Measurements from ENCODE around the gene TENT4A.
A peak's percentile ranks its signal among the peaks of the same experiment; 100 is the strongest.

Gene TENT4A

DNA sequence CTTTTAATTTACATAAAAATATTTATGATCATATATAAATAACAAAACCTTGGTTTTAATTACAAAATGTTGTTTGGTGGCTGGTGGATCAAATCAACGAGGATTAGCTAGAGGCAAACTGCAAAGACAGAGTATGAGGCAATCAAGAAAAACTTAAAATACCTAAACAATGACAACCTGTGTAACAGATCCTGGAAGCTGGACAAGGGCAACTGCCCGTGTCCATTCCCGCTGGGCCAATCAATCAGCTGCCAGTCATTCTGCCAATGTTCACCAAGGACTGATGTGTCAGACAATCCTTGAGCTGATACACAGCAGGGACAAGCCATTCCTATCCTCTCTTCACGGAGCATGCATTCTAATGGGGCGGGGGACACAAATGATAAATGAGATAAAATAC lies 3.2 kb upstream of the TENT4A start:
- POLR2A ChIA-PET (ENCODE audit: low non-redundant PET) = no interaction called here
- TF ChIP-seq, protein P1, sequence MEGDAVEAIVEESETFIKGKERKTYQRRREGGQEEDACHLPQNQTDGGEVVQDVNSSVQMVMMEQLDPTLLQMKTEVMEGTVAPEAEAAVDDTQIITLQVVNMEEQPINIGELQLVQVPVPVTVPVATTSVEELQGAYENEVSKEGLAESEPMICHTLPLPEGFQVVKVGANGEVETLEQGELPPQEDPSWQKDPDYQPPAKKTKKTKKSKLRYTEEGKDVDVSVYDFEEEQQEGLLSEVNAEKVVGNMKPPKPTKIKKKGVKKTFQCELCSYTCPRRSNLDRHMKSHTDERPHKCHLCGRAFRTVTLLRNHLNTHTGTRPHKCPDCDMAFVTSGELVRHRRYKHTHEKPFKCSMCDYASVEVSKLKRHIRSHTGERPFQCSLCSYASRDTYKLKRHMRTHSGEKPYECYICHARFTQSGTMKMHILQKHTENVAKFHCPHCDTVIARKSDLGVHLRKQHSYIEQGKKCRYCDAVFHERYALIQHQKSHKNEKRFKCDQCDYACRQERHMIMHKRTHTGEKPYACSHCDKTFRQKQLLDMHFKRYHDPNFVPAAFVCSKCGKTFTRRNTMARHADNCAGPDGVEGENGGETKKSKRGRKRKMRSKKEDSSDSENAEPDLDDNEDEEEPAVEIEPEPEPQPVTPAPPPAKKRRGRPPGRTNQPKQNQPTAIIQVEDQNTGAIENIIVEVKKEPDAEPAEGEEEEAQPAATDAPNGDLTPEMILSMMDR (conservative IDR thresholded peaks at IDR 0.05; ENCODE audit: low read depth) = no peak
- no peak overlapping the region for H3K27ac ChIP-seq
- DNase-seq (ENCODE audit: low spot score) = no peak
- CTCF ChIA-PET = interaction anchor here (0.6 kb wide), 1 partner anchor 594 kb away, joined by 4 read pairs; no protein-coding TSS in a partner anchor

DNA sequence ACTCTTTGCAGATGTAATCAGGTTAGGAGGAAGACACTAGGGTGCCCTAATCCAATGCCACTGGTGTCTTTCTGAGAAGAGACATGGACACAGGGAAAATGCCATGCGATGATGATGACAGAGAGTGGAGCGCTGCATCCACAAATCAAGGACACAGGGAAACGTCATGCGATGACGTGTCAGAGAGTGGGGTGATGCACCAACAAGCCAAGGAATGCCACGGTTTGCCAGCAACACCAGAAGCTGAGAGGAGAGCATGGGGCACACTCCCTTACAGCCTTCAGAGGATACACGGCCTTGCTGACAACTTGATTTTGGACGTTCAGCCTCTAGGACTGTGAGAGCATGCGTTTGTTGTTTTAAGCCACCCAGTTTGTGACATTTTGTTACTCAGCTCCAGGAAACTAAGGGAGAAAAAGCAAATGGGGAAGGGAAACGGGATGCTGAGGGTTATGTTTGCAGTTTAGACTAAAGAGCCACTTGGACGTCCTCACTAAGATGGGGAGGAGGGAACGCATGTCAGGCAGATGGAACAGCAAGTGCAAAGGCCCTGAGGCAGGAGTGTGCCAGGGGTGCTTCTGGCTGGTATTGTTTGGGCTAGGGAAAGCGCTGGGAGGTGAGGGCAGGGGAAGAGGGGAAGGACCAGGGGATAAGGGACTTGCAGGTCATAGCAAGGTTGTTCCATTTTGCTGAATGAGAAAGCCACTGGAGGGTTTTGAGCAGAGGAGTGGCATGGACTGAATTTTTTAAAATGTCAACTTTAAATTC lies 2.5 kb upstream of the TENT4A start:
- POLR2A ChIA-PET (ENCODE audit: low non-redundant PET) = no interaction called here
- DNase-seq (ENCODE audit: low spot score) = no peak
- CTCF ChIA-PET = no interaction called here
- peak overlapping the region; percentile 99 for H3K27ac ChIP-seq
- TF ChIP-seq, protein P1 (conservative IDR thresholded peaks at IDR 0.05; ENCODE audit: low read depth) = no peak

DNA sequence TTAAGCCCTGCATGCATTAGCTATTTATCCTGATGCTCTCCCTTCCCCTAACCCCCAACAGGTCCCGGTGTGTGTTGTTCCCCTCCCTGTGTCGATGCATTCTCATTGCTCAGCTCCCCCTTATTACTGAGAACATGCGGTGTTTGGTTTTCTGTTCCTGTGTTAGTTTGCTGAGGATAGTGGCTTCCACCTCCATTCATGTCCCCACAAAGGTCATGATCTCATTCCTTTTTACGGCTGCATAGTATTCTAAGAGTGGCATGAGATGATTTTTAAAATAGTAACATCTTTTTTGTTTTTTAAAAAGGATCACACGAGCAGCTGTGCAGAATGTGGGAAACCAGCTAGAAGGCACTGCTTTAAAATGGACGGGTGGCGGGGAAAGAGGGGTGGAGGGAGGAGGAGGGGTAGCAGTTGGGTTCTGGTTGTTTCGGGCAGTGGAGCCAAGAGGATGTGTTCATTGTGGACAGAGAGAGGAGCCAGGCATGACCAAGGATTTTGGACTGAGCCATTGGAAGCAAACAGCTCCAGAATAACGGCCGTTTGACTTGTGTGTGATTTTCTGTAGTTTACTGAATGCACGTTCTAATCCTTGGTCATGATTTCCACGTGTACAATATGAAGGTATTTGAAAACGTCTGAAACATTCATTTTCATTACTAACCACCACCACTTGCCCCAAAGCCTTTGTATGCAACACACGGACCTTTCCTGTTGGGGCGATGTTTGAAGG lies 1.7 kb upstream of the TENT4A start:
- ChIA-PET CTCF (no interaction called here), POLR2A (ENCODE audit: low non-redundant PET) (no interaction called here)
- TF ChIP-seq, protein P1 (conservative IDR thresholded peaks at IDR 0.05; ENCODE audit: low read depth) = no peak
- DNase-seq (ENCODE audit: low spot score) = no peak
- peak overlapping the region; percentile 99 for H3K27ac ChIP-seq

DNA sequence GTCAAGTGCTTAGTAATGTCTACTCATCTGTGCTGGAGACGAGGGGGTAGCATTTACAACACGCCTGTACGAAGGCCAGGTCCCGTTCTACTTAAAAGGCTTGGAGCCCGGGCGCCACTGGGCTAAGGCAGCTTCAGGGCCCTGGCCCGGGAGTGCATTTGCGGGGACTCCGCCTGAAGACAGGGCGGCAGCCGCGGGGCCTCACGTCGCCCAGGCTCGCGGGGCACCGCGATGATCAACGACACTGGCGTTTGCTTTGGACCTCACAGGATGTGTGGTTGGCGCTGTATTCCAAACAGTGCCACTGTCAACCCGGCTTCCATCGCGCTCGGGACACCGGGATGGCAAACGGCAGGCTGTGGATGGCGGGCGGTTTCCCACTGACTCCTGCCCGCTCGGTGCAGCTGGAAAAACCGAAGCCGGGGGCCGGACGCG lies 1.1 kb upstream of the TENT4A start:
- TF ChIP-seq, protein P1 (conservative IDR thresholded peaks at IDR 0.05; ENCODE audit: low read depth) = no peak; the same call in 1 of the 2 replicates
- no peak for DNase-seq (ENCODE audit: low spot score)
- CTCF ChIA-PET = no interaction called here
- peak overlapping the region; percentile 99 for H3K27ac ChIP-seq
- POLR2A ChIA-PET (ENCODE audit: low non-redundant PET) = interaction anchor here (0.8 kb wide), 1 partner anchor 79 kb away, joined by 5 read pairs; the partner anchor contains the start of genes NSUN2 and SRD5A1

DNA sequence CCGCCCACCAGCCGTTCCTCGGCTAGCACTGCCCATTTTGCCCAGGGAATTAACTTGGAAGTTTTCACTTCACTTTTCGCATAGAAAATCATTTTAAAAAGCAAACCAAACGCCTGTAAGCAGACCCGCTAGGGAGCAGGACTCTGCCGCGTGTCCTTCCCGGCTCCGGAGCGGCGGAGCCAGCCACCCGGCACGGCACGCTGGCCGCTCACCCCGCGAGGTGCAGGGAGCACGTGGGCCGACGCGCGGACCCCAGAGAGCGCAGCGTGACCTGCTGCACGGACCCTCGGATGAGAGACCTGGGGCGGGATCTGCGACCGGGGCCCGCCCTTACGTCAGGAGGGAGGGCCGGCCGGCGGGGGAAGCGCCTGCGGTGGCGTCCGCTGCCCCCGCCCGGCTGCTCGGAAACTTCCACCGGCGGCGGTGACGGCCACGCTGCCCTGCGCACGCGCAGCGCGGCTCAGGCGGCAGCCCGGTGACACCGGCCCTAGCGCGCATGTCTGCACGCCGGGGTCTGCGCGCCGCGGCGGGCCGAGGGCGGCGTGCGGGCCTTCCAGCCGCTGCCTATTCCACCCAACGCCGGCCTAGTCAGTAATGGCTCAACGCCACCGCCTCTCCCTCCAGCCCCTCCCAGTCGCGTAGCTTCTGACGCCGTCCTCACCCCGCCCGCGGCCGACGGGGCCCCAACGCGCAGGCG lies 507 bp upstream of the TENT4A start:
- H3K27ac ChIP-seq = peak overlapping the region; percentile 99
- ChIA-PET POLR2A (ENCODE audit: low non-redundant PET) (interaction anchor here (0.8 kb wide), 1 partner anchor 80 kb away, joined by 5 read pairs; the partner anchor contains the start of genes NSUN2 and SRD5A1), CTCF (no interaction called here)
- peak; percentile 76 for DNase-seq (ENCODE audit: low spot score)
- TF ChIP-seq, protein P1 (conservative IDR thresholded peaks at IDR 0.05; ENCODE audit: low read depth) = no peak

All from RWPE1 (cell line).